Pancreas (tissue), 10 donors: ENCODE results near the gene COL15A1. TPM values are rescaled to one million over a fixed set of nuclear protein-coding genes. Genes with fewer than 3 reads are reported as not detected.

Experiments
- ATAC-seq, 4 donors: fragments of 200-7000 bp; cut with Tn5 transposase; one replicate each; pipeline versions ENCODE4 v1.8.0 to v1.9.1; 2020; ENCODE audit warnings: mild to moderate bottlenecking in 4 of 4, moderate library complexity in 4 of 4
- DNase-seq, 6 donors: peaks; one replicate each; pipeline ENCODE4 v3.0.0-alpha.2; 2020
- FAIRE-seq: peaks from 2 replicates; lab custom pipeline; 2012; peaks lifted over from hg19 to GRCh38; lab: Jason Lieb, UNC
- H3K27ac ChIP-seq, 4 donors: fragments of 200-600 bp; sonication (generic); 1 replicate in 3 of 4; 2 replicates in 1 of 4; pipeline versions ENCODE4 v1.5.0 to v1.8.0; 2020
- H3K27me3 ChIP-seq, 4 donors: fragments of 200-600 bp; one replicate each; pipeline ENCODE4 v1.8.0; 2021
- H3K36me3 ChIP-seq, 3 donors: fragments of 200-600 bp; sonication (generic) in 1 of 3; one replicate each; pipeline versions ENCODE4 v1.5.0 to v1.8.0; 2020 to 2021
- H3K4me1 ChIP-seq, 3 donors: fragments of 200-600 bp; one replicate each; pipeline ENCODE4 v1.8.0; 2021
- H3K4me3 ChIP-seq, 4 donors: fragments of 200-600 bp; sonication (generic) in 2 of 4; one replicate each; pipeline versions ENCODE4 v1.5.0 to v1.8.0; 2020 to 2021
- H3K9me3 ChIP-seq, 4 donors: fragments of 200-600 bp; one replicate each; pipeline ENCODE4 v1.8.0; 2021
- WGBS, 2 donors: extraction: QIAGEN DNeasy Blood & Tissue Kit; methylation state at CpG; one replicate each; pipeline ENCODE4 v1.1.7; 2013; 5-methylcytosine and 5-hydroxymethylcytosine counted together
- intact Hi-C, 3 donors: fragments of 100-400 bp; cut with DNase I; formaldehyde crosslinking; loops; one replicate each; pipeline versions ENCODE4 v1.11.1 to v1.14.2; 2022
- polyA plus RNA-seq, 2 donors: library from polyadenylated mRNA; stranded (reverse); fragments of 200-250 nt; gene quantifications; one replicate each; pipeline ENCODE4 v1.2.3, GENCODE V29; 2013
- total RNA-seq, 6 donors: library from RNA; stranded (reverse); fragmentation: NEBNext Ultra II Directional in 4 of 6; extraction: Animal tissue kit (Norgen Biotek cat#: 25700) in 4 of 6; gene quantifications; one replicate each; pipeline versions ENCODE4 v1.2.1 to v1.2.4, GENCODE V29; 2021 to 2023
- TF ChIP-seq, protein P1 (sequence below), 4 donors: fragments of 200-600 bp; sonication (generic) in 3 of 4; IDR thresholded peaks; one replicate each; pipeline versions ENCODE4 v1.5.0 to v1.8.0; 2021; ENCODE audit warnings: antibody characterized with exemption in 4 of 4
- donor health status: healthy with polysubstance abuse.
- donor health status: DM: no; HTN: no; CAD: no; lungs with moderate emphysema.
- donor health status: DM: no; HTN: no; CAD: no.
- donor health status: control.
- donor health status: control.
- donor health status: Bipolar disorder and iron deficiency.
- donor health status: DM: yes; HTN: yes; CAD: no.
- donor health status: DM: no; HTN: no; CAD: no.
- donor health status: DM: no; HTN: no; CAD: no.
- donor health status: DM: yes; HTN: yes; CAD: no.

Gene COL15A1
- total and polyA plus RNA-seq, 8 donors = 6.7 to 43.4 (median 10.4) TPM

DNA sequence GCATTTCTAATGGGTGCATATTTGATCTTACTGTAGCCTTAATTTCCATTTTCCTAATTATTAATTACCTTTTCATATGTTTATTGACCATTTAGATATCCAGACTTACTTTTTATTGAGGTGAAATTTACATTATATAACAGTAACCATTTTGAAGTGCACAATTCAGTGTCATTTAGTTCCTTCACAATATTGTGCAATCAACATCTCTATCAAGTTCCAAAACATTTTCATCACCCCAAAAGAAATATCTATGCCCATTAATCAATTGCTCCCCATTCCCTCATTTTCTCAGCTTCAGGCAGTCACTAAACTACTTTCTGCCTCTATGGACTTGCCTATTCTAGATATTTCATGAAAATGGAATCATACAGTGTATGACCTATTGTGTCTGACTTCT, 5.9 kb downstream of the COL15A1 start:
- Histone ChIP-seq H3K27me3 (no peaks in the 10 kb centered on the region), H3K36me3 (no peaks in the 10 kb centered on the region), H3K4me1 (no peaks in the 10 kb centered on the region), H3K9me3 (no peaks in the 10 kb centered on the region), H3K27ac (no peak overlapping the region), H3K4me3 (no peak overlapping the region)
- FAIRE-seq = no peak
- TF ChIP-seq, protein P1, sequence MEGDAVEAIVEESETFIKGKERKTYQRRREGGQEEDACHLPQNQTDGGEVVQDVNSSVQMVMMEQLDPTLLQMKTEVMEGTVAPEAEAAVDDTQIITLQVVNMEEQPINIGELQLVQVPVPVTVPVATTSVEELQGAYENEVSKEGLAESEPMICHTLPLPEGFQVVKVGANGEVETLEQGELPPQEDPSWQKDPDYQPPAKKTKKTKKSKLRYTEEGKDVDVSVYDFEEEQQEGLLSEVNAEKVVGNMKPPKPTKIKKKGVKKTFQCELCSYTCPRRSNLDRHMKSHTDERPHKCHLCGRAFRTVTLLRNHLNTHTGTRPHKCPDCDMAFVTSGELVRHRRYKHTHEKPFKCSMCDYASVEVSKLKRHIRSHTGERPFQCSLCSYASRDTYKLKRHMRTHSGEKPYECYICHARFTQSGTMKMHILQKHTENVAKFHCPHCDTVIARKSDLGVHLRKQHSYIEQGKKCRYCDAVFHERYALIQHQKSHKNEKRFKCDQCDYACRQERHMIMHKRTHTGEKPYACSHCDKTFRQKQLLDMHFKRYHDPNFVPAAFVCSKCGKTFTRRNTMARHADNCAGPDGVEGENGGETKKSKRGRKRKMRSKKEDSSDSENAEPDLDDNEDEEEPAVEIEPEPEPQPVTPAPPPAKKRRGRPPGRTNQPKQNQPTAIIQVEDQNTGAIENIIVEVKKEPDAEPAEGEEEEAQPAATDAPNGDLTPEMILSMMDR (IDR thresholded peaks at IDR 0.05) = no peak
- intact Hi-C loops = no loop called here
- no peak for ATAC-seq
- no peak for DNase-seq

- DNase-seq = no peak
- ATAC-seq = no peak
- no peaks in the 10 kb centered on the region for H3K4me1 ChIP-seq
- no peaks in the 10 kb centered on the region for H3K9me3 ChIP-seq
- H3K36me3 ChIP-seq = no peaks in the 10 kb centered on the region
- WGBS, 2 donors = 96 to 98% methylated on average over 1 of the region's 1 CpG
- H3K27me3 ChIP-seq = no peaks in the 10 kb centered on the region
- H3K27ac ChIP-seq = no peak overlapping the region
- H3K4me3 ChIP-seq = no peak overlapping the region
- TF ChIP-seq, protein P1 (IDR thresholded peaks at IDR 0.05) = no peak
- intact Hi-C loops = no loop called here
- no peak for FAIRE-seq
These were observed 6.6 kb downstream of the COL15A1 start for GRCh38 chr9:98950262-98950661.

DNA sequence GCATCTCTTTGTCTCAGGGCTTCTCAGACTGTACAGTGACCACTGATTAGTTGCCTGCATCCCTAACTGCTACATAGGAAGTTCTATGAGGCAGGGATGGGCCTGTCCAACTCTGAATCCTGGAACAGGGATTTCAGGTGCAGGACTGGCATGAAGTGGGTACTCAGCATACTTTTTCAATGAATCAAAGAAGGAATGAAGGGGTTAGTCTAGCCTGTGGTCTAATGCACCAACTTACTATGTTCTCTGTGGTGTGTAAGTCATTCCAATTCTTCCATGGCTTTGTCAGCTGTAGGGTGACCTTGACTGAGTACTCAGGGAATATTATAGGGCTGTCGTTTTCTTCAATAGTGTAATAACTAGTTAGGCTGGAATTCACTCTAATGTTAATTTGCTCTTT, 8.3 kb downstream of the COL15A1 start:
- H3K4me3 ChIP-seq = no peak overlapping the region
- intact Hi-C loops = no loop called here
- no peak for DNase-seq
- FAIRE-seq = no peak
- no peaks in the 10 kb centered on the region for H3K4me1 ChIP-seq
- TF ChIP-seq, protein P1 (IDR thresholded peaks at IDR 0.05) = no peak
- H3K27ac ChIP-seq = no peak overlapping the region
- H3K27me3 ChIP-seq = no peaks in the 10 kb centered on the region
- no peak for ATAC-seq
- H3K9me3 ChIP-seq = no peaks in the 10 kb centered on the region
- H3K36me3 ChIP-seq = no peaks in the 10 kb centered on the region
- 41 to 48% methylated on average over 1 of the region's 1 CpG for WGBS, 2 donors

DNA sequence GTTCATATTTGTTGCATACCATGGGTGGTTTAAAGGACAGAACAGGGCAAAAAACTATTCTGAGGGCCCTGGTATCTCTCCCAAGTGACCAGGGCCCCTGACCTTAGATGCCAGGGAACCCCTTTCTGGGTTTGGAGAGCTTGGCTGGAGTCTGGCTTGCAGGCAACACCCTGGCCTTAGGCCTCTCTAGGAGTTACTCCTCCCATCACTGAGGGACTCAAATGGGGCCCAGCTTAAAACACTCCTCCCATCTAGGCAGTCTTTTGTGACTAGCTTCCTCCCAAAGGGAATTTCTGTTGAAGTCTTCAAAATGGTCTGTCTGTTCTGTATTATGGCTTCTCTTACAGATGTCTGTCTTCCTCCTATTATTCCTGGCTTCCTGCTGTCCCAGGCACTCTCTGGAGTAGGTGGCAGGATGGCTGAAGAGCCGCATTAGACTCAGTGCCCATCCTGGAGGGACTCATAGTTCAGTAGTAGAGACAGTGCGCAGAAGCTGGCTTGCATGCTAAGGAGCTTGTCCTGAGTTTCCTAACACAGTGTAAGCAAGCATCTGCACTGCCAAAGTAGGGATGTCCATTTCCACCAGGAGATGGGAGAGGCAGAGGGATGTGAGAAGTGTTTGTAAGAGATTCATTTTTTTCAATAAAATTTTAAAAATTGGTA, 10.0 kb downstream of the COL15A1 start:
- DNase-seq = no peak
- WGBS, 2 donors = 88 to 93% methylated on average over 2 of the region's 2 CpGs
- no peak for ATAC-seq
- TF ChIP-seq, protein P1 (IDR thresholded peaks at IDR 0.05) = no peak
- no peak for FAIRE-seq
- no peaks in the 10 kb centered on the region for H3K36me3 ChIP-seq
- H3K4me1 ChIP-seq = no peaks in the 10 kb centered on the region
- no peak overlapping the region for H3K27ac ChIP-seq
- no peaks in the 10 kb centered on the region for H3K9me3 ChIP-seq
- intact Hi-C loops = no loop called here
- H3K4me3 ChIP-seq = no peak overlapping the region
- H3K27me3 ChIP-seq = no peaks in the 10 kb centered on the region

DNA sequence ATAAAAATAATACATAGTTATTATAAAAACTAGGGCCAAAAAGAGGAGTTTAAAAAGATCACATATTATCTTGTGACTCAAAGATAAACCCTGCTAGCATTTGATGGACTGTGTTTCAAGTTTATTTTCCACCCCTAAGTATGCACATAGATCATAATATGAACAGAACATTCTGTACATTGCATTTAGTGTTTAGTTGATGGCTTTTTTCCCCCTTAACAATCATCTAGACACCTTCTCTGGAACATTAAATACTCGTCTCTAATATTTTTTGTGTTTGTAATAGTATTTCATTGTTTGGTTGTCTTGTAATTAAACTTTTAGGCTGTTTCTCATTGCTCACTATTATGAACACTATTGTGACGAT, 10.5 kb downstream of the COL15A1 start:
- Histone ChIP-seq H3K27me3 (no peaks in the 10 kb centered on the region), H3K4me3 (no peak overlapping the region), H3K4me1 (no peaks in the 10 kb centered on the region), H3K36me3 (no peaks in the 10 kb centered on the region), H3K27ac (no peak overlapping the region), H3K9me3 (no peaks in the 10 kb centered on the region)
- WGBS, 2 donors = 76 to 86% methylated on average over 2 of the region's 2 CpGs
- FAIRE-seq (no peak), DNase-seq (no peak), ATAC-seq (no peak)
- intact Hi-C loops = no loop called here
- TF ChIP-seq, protein P1 (IDR thresholded peaks at IDR 0.05) = no peak
